HG02870 (cell line): ENCODE data around the gene H1-8.

ENCODE experiments used
- ATAC-seq: cut with Tn5 transposase; IDR thresholded peaks from one replicate; pipeline ENCODE4 v1.9.1; 2021; ENCODE audit warnings: mild to moderate bottlenecking, moderate library complexity; ENCODE audit not compliant: unreplicated experiment

The H1-8 gene

GRCh38 chr3:129571605-129572547, 28.9 kb downstream of the H1-8 start:
- no peak for ATAC-seq

- no peak for ATAC-seq
Measured at GRCh38 chr3:129572603-129573002, 29.6 kb downstream of the H1-8 start.

GRCh38 chr3:129573493-129573892, 30.5 kb downstream of the H1-8 start:
- ATAC-seq, result no peak

- no peak for ATAC-seq
Measured at GRCh38 chr3:129574206-129574605, 31.2 kb downstream of the H1-8 start.

GRCh38 chr3:129575233-129575996, 32.4 kb downstream of the H1-8 start:
- ATAC-seq, result no peak

GRCh38 chr3:129575997-129576384, 33.0 kb downstream of the H1-8 start:
- ATAC-seq, result no peak

GRCh38 chr3:129576514-129577352, 33.8 kb downstream of the H1-8 start:
- no peak for ATAC-seq

- ATAC-seq, result no peak
Measured at GRCh38 chr3:129577366-129577765, 34.4 kb downstream of the H1-8 start.

- ATAC-seq, result peak; percentile 55
Measured at GRCh38 chr3:129577925-129578786, 35.2 kb downstream of the H1-8 start.

GRCh38 chr3:129579991-129580390, 37.0 kb downstream of the H1-8 start:
- no peak for ATAC-seq

- no peak for ATAC-seq
Measured at GRCh38 chr3:129581623-129582022, 38.6 kb downstream of the H1-8 start.

GRCh38 chr3:129582799-129583198, 39.8 kb downstream of the H1-8 start:
- no peak for ATAC-seq

GRCh38 chr3:129583289-129583688, 40.3 kb downstream of the H1-8 start:
- ATAC-seq, result peak; percentile 68

GRCh38 chr3:129584631-129585030, 41.7 kb downstream of the H1-8 start:
- ATAC-seq, result no peak

GRCh38 chr3:129585949-129586657, 43.1 kb downstream of the H1-8 start:
- ATAC-seq, result no peak

GRCh38 chr3:129586746-129587430, 43.9 kb downstream of the H1-8 start:
- no peak for ATAC-seq

- no peak for ATAC-seq
Measured at GRCh38 chr3:129587566-129588210, 44.7 kb downstream of the H1-8 start.

- ATAC-seq, result no peak
Measured at GRCh38 chr3:129590215-129590614, 47.2 kb downstream of the H1-8 start.
